ENCODE results near the gene ACSL4.

GRCh38 chrX:109626637-109627036 lies 106.4 kb downstream of the ACSL4 start:
- no peak for TF ChIP-seq POLR2A (IDR thresholded peaks at IDR 0.05)
- TF ChIP-seq POLR2AphosphoS5 (IDR thresholded peaks at IDR 0.05) = no peak

Measured in breast epithelium (tissue), 3 donors.